Gastrocnemius medialis (tissue), 4 donors: ENCODE results near the gene PCDH9. TPM values are rescaled to one million over a fixed set of nuclear protein-coding genes. Genes with fewer than 3 reads are reported as not detected.

Experiments used
- ATAC-seq, 2 donors: fragments of 150-250 bp; one replicate each; pipeline ENCODE4 v1.9.1; 2016
- DNase-seq, 2 donors: peaks; one replicate each; pipeline ENCODE4 v3.0.0-alpha.2; 2019
- H3K27ac ChIP-seq, 4 donors: fragments of 200-600 bp; sonication (generic); 1 replicate in 1 of 4; 2 replicates in 3 of 4; pipeline ENCODE4 v1.5.1; 2016 to 2018; ENCODE audit warnings: mild to moderate bottlenecking in 2 of 4, moderate library complexity in 1 of 4
- H3K27me3 ChIP-seq, 3 donors: fragments of 200-600 bp; sonication (generic) in 2 of 3; 1 replicate in 1 of 3; 2 replicates in 2 of 3; pipeline versions ENCODE4 v1.5.1 to v1.6.0; 2016 to 2019; ENCODE audit warnings: mild to moderate bottlenecking in 1 of 3, moderate library complexity in 1 of 3
- H3K36me3 ChIP-seq, 2 donors: fragments of 200-600 bp; sonication (generic) in 1 of 2; one replicate each; pipeline ENCODE4 v1.5.1; 2017 to 2018
- H3K4me1 ChIP-seq, 2 donors: fragments of 200-600 bp; sonication (generic) in 1 of 2; one replicate each; pipeline ENCODE4 v1.5.1; 2016 to 2017; ENCODE audit warnings: mild to moderate bottlenecking in 2 of 2
- H3K4me3 ChIP-seq, 4 donors: fragments of 200-600 bp; sonication (generic) in 3 of 4; 1 replicate in 1 of 4; 2 replicates in 3 of 4; pipeline ENCODE4 v1.5.1; 2016 to 2019; ENCODE audit warnings: mild to moderate bottlenecking in 2 of 4
- H3K9me3 ChIP-seq, 3 donors: fragments of 200-600 bp; sonication (generic) in 2 of 3; 1 replicate in 1 of 3; 2 replicates in 2 of 3; pipeline ENCODE4 v1.5.1; 2016 to 2019
- CTCF ChIP-seq, 5 experiments: fragments of 450-650 bp in 3 of 5; fragments of 200-600 bp in 2 of 5; sonication (generic) in 2 of 5; IDR thresholded peaks in 4 of 5; conservative IDR thresholded peaks in 1 of 5; 1 replicate in 4 of 5; 2 replicates in 1 of 5; pipeline ENCODE4 v1.5.1; 2016 to 2019; ENCODE audit warnings: antibody characterized with exemption in 5 of 5, mild to moderate bottlenecking in 3 of 5, moderate library complexity in 3 of 5
- POLR2A ChIP-seq, 2 donors: fragments of 450-650 bp; IDR thresholded peaks; one replicate each; pipeline ENCODE4 v1.6.1; 2017; ENCODE audit warnings: antibody characterized with exemption in 2 of 2, mild to moderate bottlenecking in 2 of 2, moderate library complexity in 2 of 2
- in situ Hi-C, 4 donors: fragments of 200-750 bp; cut with MboI; loops; one replicate each; pipeline versions ENCODE4 v1.15.0 to v1.8.0; 2017; ENCODE audit warnings: low sequenced_read_pairs in 4 of 4
- intact Hi-C: fragments of 100-400 bp; cut with DNase I; formaldehyde crosslinking; loops from one replicate; pipeline ENCODE4 v1.15.1; 2023; ENCODE audit warnings: low total_unique reads
- total RNA-seq, 4 donors: library from RNA; depleted of rRNA; stranded (reverse); fragments of >200 nt; gene quantifications; one replicate each; pipeline versions ENCODE4 v1.1.0 to v1.2.3, GENCODE V29; 2016

PCDH9 gene
- total RNA-seq, 4 donors from 2014 or later = 1.4 to 2.1 (median 1.9) TPM

GRCh38 chr13:66528944-66529576 lies 701.1 kb downstream of the PCDH9 start:
- TF ChIP-seq CTCF (IDR thresholded peaks at IDR 0.05 in 4 of 5, conservative IDR thresholded peaks at IDR 0.05 in 1 of 5) (no peak), POLR2A (IDR thresholded peaks at IDR 0.05) (no peak)
- no peaks in the 10 kb centered on the region for H3K36me3 ChIP-seq
- DNase-seq = no peak
- ATAC-seq = no peak
- H3K9me3 ChIP-seq = no peaks in the 10 kb centered on the region
- H3K4me1 ChIP-seq = no peaks in the 10 kb centered on the region
- H3K4me3 ChIP-seq = no peak overlapping the region
- H3K27ac ChIP-seq = no peak overlapping the region
- H3K27me3 ChIP-seq = no peaks in the 10 kb centered on the region
- intact Hi-C loops = no loop called here
- in situ Hi-C loops = no loop called here

- DNase-seq (no peak), ATAC-seq (no peak)
- Histone ChIP-seq H3K36me3 (no peaks in the 10 kb centered on the region), H3K4me1 (no peaks in the 10 kb centered on the region), H3K27ac (no peak overlapping the region), H3K27me3 (no peaks in the 10 kb centered on the region), H3K9me3 (no peaks in the 10 kb centered on the region), H3K4me3 (no peak overlapping the region)
- TF ChIP-seq CTCF (IDR thresholded peaks at IDR 0.05 in 4 of 5, conservative IDR thresholded peaks at IDR 0.05 in 1 of 5) (no peak), POLR2A (IDR thresholded peaks at IDR 0.05) (no peak)
- in situ Hi-C loops (no loop called here), intact Hi-C loops (no loop called here)
Measured at GRCh38 chr13:66528180-66528579, 702.0 kb downstream of the PCDH9 start.

GRCh38 chr13:66520511-66521355 lies 709.4 kb downstream of the PCDH9 start:
- ATAC-seq (no peak), DNase-seq (no peak)
- H3K4me3 ChIP-seq = no peak overlapping the region
- no peaks in the 10 kb centered on the region for H3K9me3 ChIP-seq
- no peaks in the 10 kb centered on the region for H3K27me3 ChIP-seq
- in situ Hi-C loops = no loop called here
- no peaks in the 10 kb centered on the region for H3K36me3 ChIP-seq
- H3K27ac ChIP-seq = no peak overlapping the region
- intact Hi-C loops = no loop called here
- TF ChIP-seq POLR2A (IDR thresholded peaks at IDR 0.05) = no peak
- no peak for TF ChIP-seq CTCF (IDR thresholded peaks at IDR 0.05 in 4 of 5, conservative IDR thresholded peaks at IDR 0.05 in 1 of 5)
- H3K4me1 ChIP-seq = no peaks in the 10 kb centered on the region

- Histone ChIP-seq H3K4me3 (no peak overlapping the region), H3K27me3 (no peaks in the 10 kb centered on the region), H3K36me3 (no peaks in the 10 kb centered on the region), H3K27ac (no peak overlapping the region), H3K4me1 (no peaks in the 10 kb centered on the region), H3K9me3 (no peaks in the 10 kb centered on the region)
- in situ Hi-C loops = no loop called here
- no peak for DNase-seq
- TF ChIP-seq CTCF (IDR thresholded peaks at IDR 0.05 in 4 of 5, conservative IDR thresholded peaks at IDR 0.05 in 1 of 5) = no peak
- TF ChIP-seq POLR2A (IDR thresholded peaks at IDR 0.05) = no peak
- ATAC-seq = no peak
- intact Hi-C loops = no loop called here
Measured at GRCh38 chr13:66519259-66519658, 710.9 kb downstream of the PCDH9 start.
